Pancreas (tissue), 10 donors: Measurements from ENCODE around the gene CD96. TPM values are rescaled to one million over a fixed set of nuclear protein-coding genes. Genes with fewer than 3 reads are reported as not detected.

ENCODE experiments used
- ATAC-seq, 4 donors: fragments of 200-7000 bp; cut with Tn5 transposase; one replicate each; pipeline versions ENCODE4 v1.8.0 to v1.9.1; 2020; ENCODE audit warnings: mild to moderate bottlenecking in 4 of 4, moderate library complexity in 4 of 4
- DNase-seq, 6 donors: peaks; one replicate each; pipeline ENCODE4 v3.0.0-alpha.2; 2020
- FAIRE-seq: peaks from 2 replicates; lab custom pipeline; 2012; peaks lifted over from hg19 to GRCh38; lab: Jason Lieb, UNC
- H3K27ac ChIP-seq, 4 donors: fragments of 200-600 bp; sonication (generic); 1 replicate in 3 of 4; 2 replicates in 1 of 4; pipeline versions ENCODE4 v1.5.0 to v1.8.0; 2020
- H3K27me3 ChIP-seq, 4 donors: fragments of 200-600 bp; one replicate each; pipeline ENCODE4 v1.8.0; 2021
- H3K36me3 ChIP-seq, 3 donors: fragments of 200-600 bp; sonication (generic) in 1 of 3; one replicate each; pipeline versions ENCODE4 v1.5.0 to v1.8.0; 2020 to 2021
- H3K4me1 ChIP-seq, 3 donors: fragments of 200-600 bp; one replicate each; pipeline ENCODE4 v1.8.0; 2021
- H3K4me3 ChIP-seq, 4 donors: fragments of 200-600 bp; sonication (generic) in 2 of 4; one replicate each; pipeline versions ENCODE4 v1.5.0 to v1.8.0; 2020 to 2021
- H3K9me3 ChIP-seq, 4 donors: fragments of 200-600 bp; one replicate each; pipeline ENCODE4 v1.8.0; 2021
- CTCF ChIP-seq, 4 donors: fragments of 200-600 bp; sonication (generic) in 3 of 4; IDR thresholded peaks; one replicate each; pipeline versions ENCODE4 v1.5.0 to v1.8.0; 2021; ENCODE audit warnings: antibody characterized with exemption in 4 of 4
- WGBS, 2 donors: extraction: QIAGEN DNeasy Blood & Tissue Kit; methylation state at CpG; one replicate each; pipeline ENCODE4 v1.1.7; 2013; 5-methylcytosine and 5-hydroxymethylcytosine counted together
- intact Hi-C, 3 donors: fragments of 100-400 bp; cut with DNase I; formaldehyde crosslinking; loops; one replicate each; pipeline versions ENCODE4 v1.11.1 to v1.14.2; 2022
- polyA plus RNA-seq, 2 donors: library from polyadenylated mRNA; stranded (reverse); fragments of 200-250 nt; gene quantifications; one replicate each; pipeline ENCODE4 v1.2.3, GENCODE V29; 2013
- total RNA-seq, 6 donors: library from RNA; stranded (reverse); fragmentation: NEBNext Ultra II Directional in 4 of 6; extraction: Animal tissue kit (Norgen Biotek cat#: 25700) in 4 of 6; gene quantifications; one replicate each; pipeline versions ENCODE4 v1.2.1 to v1.2.4, GENCODE V29; 2021 to 2023
- donor health status: healthy with polysubstance abuse.
- donor health status: DM: no; HTN: no; CAD: no; lungs with moderate emphysema.
- donor health status: DM: no; HTN: no; CAD: no.
- donor health status: control.
- donor health status: control.
- donor health status: Bipolar disorder and iron deficiency.
- donor health status: DM: yes; HTN: yes; CAD: no.
- donor health status: DM: no; HTN: no; CAD: no.
- donor health status: DM: no; HTN: no; CAD: no.
- donor health status: DM: yes; HTN: yes; CAD: no.

Gene CD96
- total and polyA plus RNA-seq, 8 donors, result 0.12 to 1.9 (median 0.47) TPM

GRCh38 chr3:111594205-111594604 is 52.2 kb downstream of the CD96 start:
- Histone ChIP-seq H3K36me3 (no peaks in the 10 kb centered on the region), H3K4me3 (no peak overlapping the region), H3K27me3 (no peaks in the 10 kb centered on the region), H3K9me3 (no peaks in the 10 kb centered on the region), H3K4me1 (no peaks in the 10 kb centered on the region), H3K27ac (no peak overlapping the region)
- no peak for ATAC-seq
- FAIRE-seq, result no peak
- intact Hi-C loops, result no loop called here
- 89% methylated on average over 2 of the region's 2 CpGs for WGBS, 2 donors
- TF ChIP-seq CTCF (IDR thresholded peaks at IDR 0.05), result no peak
- DNase-seq, result no peak

- intact Hi-C loops, result no loop called here
- DNase-seq (no peak), ATAC-seq (no peak), FAIRE-seq (no peak)
- no peaks in the 10 kb centered on the region for H3K36me3 ChIP-seq
- H3K9me3 ChIP-seq, result no peaks in the 10 kb centered on the region
- no peaks in the 10 kb centered on the region for H3K4me1 ChIP-seq
- no peak overlapping the region for H3K4me3 ChIP-seq
- no peak overlapping the region for H3K27ac ChIP-seq
- no peaks in the 10 kb centered on the region for H3K27me3 ChIP-seq
- TF ChIP-seq CTCF (IDR thresholded peaks at IDR 0.05), result no peak
- 0% methylated on average over 1 of the region's 1 CpG for WGBS, 2 donors
Observed at GRCh38 chr3:111594781-111595180, 52.8 kb downstream of the CD96 start.

GRCh38 chr3:111595232-111595631 is 53.2 kb downstream of the CD96 start, which contains the start of gene ZBED2:
Gene ZBED2, minus strand, starts transcription at chr3:111595346. Its CDS starts 1,145 bp downstream, at chr3:111594201.
- Histone ChIP-seq H3K36me3 (no peaks in the 10 kb centered on the region), H3K4me1 (no peaks in the 10 kb centered on the region), H3K4me3 (no peak within 1 kb of the TSS), H3K27ac (no peak within 1 kb of the TSS), H3K9me3 (no peaks in the 10 kb centered on the region), H3K27me3 (no peaks in the 10 kb centered on the region)
- ATAC-seq (no peak), DNase-seq (no peak), FAIRE-seq (no peak)
- 85 to 90% methylated on average over 2 of the region's 2 CpGs for WGBS, 2 donors
- intact Hi-C loops, result no loop called here
- TF ChIP-seq CTCF (IDR thresholded peaks at IDR 0.05), result no peak

GRCh38 chr3:111596328-111596727 is 54.3 kb downstream of the CD96 start:
- DNase-seq (no peak), ATAC-seq (no peak), FAIRE-seq (no peak)
- Histone ChIP-seq H3K4me3 (no peak overlapping the region), H3K4me1 (no peaks in the 10 kb centered on the region), H3K36me3 (no peaks in the 10 kb centered on the region), H3K27me3 (no peaks in the 10 kb centered on the region), H3K9me3 (no peaks in the 10 kb centered on the region), H3K27ac (no peak overlapping the region)
- intact Hi-C loops, result no loop called here
- no peak for TF ChIP-seq CTCF (IDR thresholded peaks at IDR 0.05)
- WGBS, 2 donors, result 88 to 91% methylated on average over 4 of the region's 4 CpGs

- H3K36me3 ChIP-seq, result no peaks in the 10 kb centered on the region
- TF ChIP-seq CTCF (IDR thresholded peaks at IDR 0.05), result no peak
- no peaks in the 10 kb centered on the region for H3K9me3 ChIP-seq
- no peak for FAIRE-seq
- no peak for DNase-seq
- 32 to 35% methylated on average over 1 of the region's 1 CpG for WGBS, 2 donors
- intact Hi-C loops, result no loop called here
- no peak overlapping the region for H3K4me3 ChIP-seq
- no peaks in the 10 kb centered on the region for H3K4me1 ChIP-seq
- H3K27ac ChIP-seq, result no peak overlapping the region
- ATAC-seq, result no peak
- H3K27me3 ChIP-seq, result no peaks in the 10 kb centered on the region
Observed at GRCh38 chr3:111598139-111598538, 56.1 kb downstream of the CD96 start.
